Parathyroid adenoma (tissue), 2 donors: ENCODE measurements around the gene AFF4.

Experiments used
- H2AFZ ChIP-seq: fragments of 300-600 bp; sonication (generic); one replicate; pipeline ENCODE4 v1.7.0; 2017; ENCODE audit warnings: antibody characterized with exemption, mild to moderate bottlenecking
- H3K27ac ChIP-seq: fragments of 300-600 bp; sonication (generic); one replicate; pipeline ENCODE4 v1.7.0; 2017
- H3K27me3 ChIP-seq: fragments of 300-600 bp; sonication (generic); one replicate; pipeline ENCODE4 v1.7.0; 2017; ENCODE audit warnings: low read length; ENCODE audit not compliant: control insufficient read depth, insufficient read depth
- H3K36me3 ChIP-seq: fragments of 300-600 bp; sonication (generic); one replicate; pipeline ENCODE4 v1.7.0; 2017; ENCODE audit warnings: low read length; ENCODE audit not compliant: control insufficient read depth, insufficient read depth
- H3K4me1 ChIP-seq: fragments of 300-600 bp; sonication (generic); one replicate; pipeline ENCODE4 v1.7.0; 2017; ENCODE audit warnings: control low read depth
- H3K4me2 ChIP-seq: fragments of 300-600 bp; sonication (generic); one replicate; pipeline ENCODE4 v1.7.0; 2017; ENCODE audit warnings: low read length
- H3K4me3 ChIP-seq: fragments of 300-600 bp; sonication (generic); one replicate; pipeline ENCODE4 v1.7.0; 2017; ENCODE audit warnings: low read depth, low read length
- H3K79me2 ChIP-seq: fragments of 300-600 bp; sonication (generic); one replicate; pipeline ENCODE4 v1.7.0; 2017; ENCODE audit warnings: control low read depth
- H3K9ac ChIP-seq: fragments of 300-600 bp; sonication (generic); one replicate; pipeline ENCODE4 v1.7.0; 2017; ENCODE audit warnings: mild to moderate bottlenecking
- H3K9me3 ChIP-seq: fragments of 300-600 bp; sonication (generic); one replicate; pipeline ENCODE4 v1.7.0; 2017; ENCODE audit warnings: low read length; ENCODE audit not compliant: control insufficient read depth
- CTCF ChIP-seq: fragments of 300-600 bp; sonication (generic); IDR thresholded peaks from one replicate; pipeline ENCODE4 v1.7.0; 2017; ENCODE audit warnings: antibody characterized with exemption, mild to moderate bottlenecking
- donor health status: primary hyperparathyroidism.

AFF4 gene

GRCh38 chr5:132926437-132926836 is 37.0 kb downstream of the AFF4 start:
- no peak overlapping the region for H3K9ac ChIP-seq
- H3K27me3 ChIP-seq, result no peaks in the 10 kb centered on the region
- no peak overlapping the region for H2AFZ ChIP-seq
- H3K9me3 ChIP-seq, result no peaks in the 10 kb centered on the region
- H3K4me2 ChIP-seq, result no peak overlapping the region
- no peak overlapping the region for H3K4me3 ChIP-seq
- TF ChIP-seq CTCF, result no peak
- no peaks in the 10 kb centered on the region for H3K36me3 ChIP-seq
- no peak overlapping the region for H3K27ac ChIP-seq
- no peaks in the 10 kb centered on the region for H3K4me1 ChIP-seq
- H3K79me2 ChIP-seq, result peaks cover 48% of the 10 kb centered on the region

GRCh38 chr5:132916086-132916485 is 47.3 kb downstream of the AFF4 start:
- H3K4me3 ChIP-seq, result no peak overlapping the region
- no peak overlapping the region for H3K4me2 ChIP-seq
- H3K27ac ChIP-seq, result no peak overlapping the region
- no peak for TF ChIP-seq CTCF
- no peak overlapping the region for H3K9ac ChIP-seq
- H3K79me2 ChIP-seq, result peaks cover 45% of the 10 kb centered on the region
- no peak overlapping the region for H2AFZ ChIP-seq
- no peaks in the 10 kb centered on the region for H3K4me1 ChIP-seq
- no peaks in the 10 kb centered on the region for H3K27me3 ChIP-seq
- H3K9me3 ChIP-seq, result no peaks in the 10 kb centered on the region
- no peaks in the 10 kb centered on the region for H3K36me3 ChIP-seq

DNA sequence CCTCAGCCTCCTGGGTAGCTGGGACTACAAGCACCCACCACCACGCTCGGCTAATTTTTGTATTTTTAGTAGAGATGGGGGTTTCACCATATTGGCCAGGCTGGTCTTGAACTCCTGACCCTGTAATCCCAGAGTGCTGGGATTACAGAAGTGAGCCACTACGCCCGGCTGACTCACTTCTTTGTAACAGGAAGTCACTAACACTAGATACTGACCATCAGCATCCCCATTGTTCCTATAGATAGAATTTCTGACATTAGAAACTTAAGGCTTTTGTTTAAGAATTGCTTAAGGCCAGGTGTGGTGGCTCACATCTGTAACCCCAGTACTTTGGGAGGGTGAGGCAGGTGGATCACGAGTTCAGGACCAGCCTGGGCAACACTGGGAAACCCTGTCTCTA is 47.8 kb downstream of the AFF4 start:
- Histone ChIP-seq H3K27me3 (no peaks in the 10 kb centered on the region), H3K36me3 (no peaks in the 10 kb centered on the region)

DNA sequence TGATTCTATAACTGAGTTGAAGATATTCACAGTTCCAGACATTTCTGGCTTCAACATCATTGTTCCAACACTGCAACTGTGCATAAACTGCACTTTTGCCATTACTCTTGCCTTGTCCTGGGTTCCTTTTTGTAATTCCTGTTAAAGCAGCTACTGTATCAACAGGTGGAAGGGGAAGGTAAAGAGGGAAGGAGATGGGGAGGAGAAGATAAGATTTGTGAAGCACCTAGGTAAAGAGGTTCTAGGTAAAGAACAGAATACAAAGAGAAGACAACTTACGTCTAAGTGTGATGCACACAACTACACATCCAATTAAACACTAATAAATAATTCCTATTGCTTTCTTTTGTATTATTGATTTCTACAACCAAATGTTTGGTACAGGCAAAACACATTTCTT is 53.7 kb downstream of the AFF4 start:
- Histone ChIP-seq H3K27me3 (no peaks in the 10 kb centered on the region), H3K36me3 (no peaks in the 10 kb centered on the region), H3K9ac (no peak overlapping the region), H3K9me3 (no peaks in the 10 kb centered on the region), H3K79me2 (peaks cover 31% of the 10 kb centered on the region), H3K4me2 (no peak overlapping the region), H3K27ac (no peak overlapping the region), H2AFZ (no peak overlapping the region), H3K4me1 (no peaks in the 10 kb centered on the region), H3K4me3 (no peak overlapping the region)
- no peak for TF ChIP-seq CTCF

More for the DNA sequence above, 47.8 kb downstream of the AFF4 start:
- no peak overlapping the region for H3K9ac ChIP-seq
- no peaks in the 10 kb centered on the region for H3K9me3 ChIP-seq
- H3K4me1 ChIP-seq, result no peaks in the 10 kb centered on the region
- H3K4me3 ChIP-seq, result no peak overlapping the region
- H2AFZ ChIP-seq, result no peak overlapping the region
- no peak for TF ChIP-seq CTCF
- no peak overlapping the region for H3K4me2 ChIP-seq
- H3K27ac ChIP-seq, result no peak overlapping the region
- peaks cover 47% of the 10 kb centered on the region for H3K79me2 ChIP-seq

- H3K79me2 ChIP-seq, result peaks cover 29% of the 10 kb centered on the region
- no peak overlapping the region for H3K9ac ChIP-seq
- TF ChIP-seq CTCF, result no peak
- H3K36me3 ChIP-seq, result no peaks in the 10 kb centered on the region
- H3K9me3 ChIP-seq, result no peaks in the 10 kb centered on the region
- H3K4me3 ChIP-seq, result no peak overlapping the region
- no peak overlapping the region for H3K4me2 ChIP-seq
- H3K4me1 ChIP-seq, result no peaks in the 10 kb centered on the region
- H3K27ac ChIP-seq, result no peak overlapping the region
- H3K27me3 ChIP-seq, result no peaks in the 10 kb centered on the region
- no peak overlapping the region for H2AFZ ChIP-seq
Observed at GRCh38 chr5:132907161-132907560, 56.3 kb downstream of the AFF4 start.
